Measurements from ENCODE around the gene B4GALT7.

Gene B4GALT7

DNA sequence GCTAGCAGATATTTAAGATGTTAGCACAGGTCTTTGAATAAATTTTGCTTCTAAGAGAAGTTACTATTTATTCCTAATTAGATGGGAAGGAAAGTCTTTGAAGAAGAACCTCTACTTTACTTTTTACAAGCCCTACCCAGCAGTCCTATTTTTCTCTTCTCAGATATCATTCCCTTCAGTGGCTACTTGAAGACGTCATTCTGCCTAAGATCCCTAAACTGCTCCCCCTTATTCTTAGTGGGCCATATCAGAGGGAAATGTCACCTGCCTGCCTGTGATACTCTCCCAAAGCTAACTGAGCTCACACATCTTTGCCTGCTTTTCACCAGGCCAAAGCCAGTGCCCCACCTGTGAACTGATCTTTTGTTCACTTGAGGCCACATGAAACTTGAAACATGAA lies 24.4 kb upstream of the B4GALT7 start:
- no peak overlapping the region for H3K4me3 ChIP-seq (ENCODE audit: low read depth, low read length)
- in situ Hi-C loops (cut with HindIII; ENCODE audit: low sequenced_read_pairs): no loop called here
- TF ChIP-seq, protein P1, sequence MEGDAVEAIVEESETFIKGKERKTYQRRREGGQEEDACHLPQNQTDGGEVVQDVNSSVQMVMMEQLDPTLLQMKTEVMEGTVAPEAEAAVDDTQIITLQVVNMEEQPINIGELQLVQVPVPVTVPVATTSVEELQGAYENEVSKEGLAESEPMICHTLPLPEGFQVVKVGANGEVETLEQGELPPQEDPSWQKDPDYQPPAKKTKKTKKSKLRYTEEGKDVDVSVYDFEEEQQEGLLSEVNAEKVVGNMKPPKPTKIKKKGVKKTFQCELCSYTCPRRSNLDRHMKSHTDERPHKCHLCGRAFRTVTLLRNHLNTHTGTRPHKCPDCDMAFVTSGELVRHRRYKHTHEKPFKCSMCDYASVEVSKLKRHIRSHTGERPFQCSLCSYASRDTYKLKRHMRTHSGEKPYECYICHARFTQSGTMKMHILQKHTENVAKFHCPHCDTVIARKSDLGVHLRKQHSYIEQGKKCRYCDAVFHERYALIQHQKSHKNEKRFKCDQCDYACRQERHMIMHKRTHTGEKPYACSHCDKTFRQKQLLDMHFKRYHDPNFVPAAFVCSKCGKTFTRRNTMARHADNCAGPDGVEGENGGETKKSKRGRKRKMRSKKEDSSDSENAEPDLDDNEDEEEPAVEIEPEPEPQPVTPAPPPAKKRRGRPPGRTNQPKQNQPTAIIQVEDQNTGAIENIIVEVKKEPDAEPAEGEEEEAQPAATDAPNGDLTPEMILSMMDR (IDR thresholded peaks at IDR 0.05; ENCODE audit: low read depth, low read length, missing control alignments): no peak
- no peak for DNase-seq (ENCODE audit: low read depth)

DNA sequence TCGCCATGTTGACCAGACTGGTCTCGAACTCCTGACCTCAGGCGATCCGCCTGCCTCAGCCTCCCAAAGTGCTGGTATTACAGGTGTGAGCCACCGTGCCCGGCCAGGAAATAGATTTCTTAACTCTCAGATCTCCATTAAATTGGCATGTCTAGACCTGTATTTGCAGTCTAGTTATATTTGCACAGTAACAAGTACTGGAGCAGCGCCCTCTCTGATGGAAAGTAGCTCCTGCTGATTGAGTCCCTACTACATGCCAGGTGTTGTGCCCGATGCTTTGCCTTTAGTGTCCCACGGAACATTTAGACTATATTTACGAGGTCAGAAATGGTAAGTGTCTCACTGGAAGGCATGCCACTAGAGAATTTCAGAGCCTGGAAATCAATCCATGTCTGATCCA lies 23.8 kb upstream of the B4GALT7 start:
- in situ Hi-C loops (cut with HindIII; ENCODE audit: low sequenced_read_pairs): no loop called here
- TF ChIP-seq, protein P1 (IDR thresholded peaks at IDR 0.05; ENCODE audit: low read depth, low read length, missing control alignments): no peak
- H3K4me3 ChIP-seq (ENCODE audit: low read depth, low read length): no peak overlapping the region
- no peak for DNase-seq (ENCODE audit: low read depth)

DNA sequence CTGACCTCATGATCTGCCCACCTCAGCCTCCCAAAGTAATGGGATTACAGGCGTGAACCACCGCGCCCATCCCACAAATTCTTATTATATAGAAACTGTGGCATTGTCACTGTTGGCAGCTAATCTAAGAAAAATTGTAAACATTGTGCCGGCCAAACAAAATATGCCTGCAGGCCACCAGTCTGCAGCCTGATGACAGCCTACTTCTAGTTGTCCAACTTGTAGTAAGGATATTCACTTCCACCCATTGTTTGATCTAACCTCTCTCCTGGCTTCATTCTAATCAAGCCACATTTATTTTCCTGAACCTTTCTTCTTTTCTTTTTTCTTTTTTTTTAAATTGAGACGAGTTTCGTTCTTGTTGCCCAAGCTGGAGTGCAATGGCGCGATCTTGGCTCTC lies 21.6 kb upstream of the B4GALT7 start:
- in situ Hi-C loops (cut with HindIII; ENCODE audit: low sequenced_read_pairs): no loop called here

DNA sequence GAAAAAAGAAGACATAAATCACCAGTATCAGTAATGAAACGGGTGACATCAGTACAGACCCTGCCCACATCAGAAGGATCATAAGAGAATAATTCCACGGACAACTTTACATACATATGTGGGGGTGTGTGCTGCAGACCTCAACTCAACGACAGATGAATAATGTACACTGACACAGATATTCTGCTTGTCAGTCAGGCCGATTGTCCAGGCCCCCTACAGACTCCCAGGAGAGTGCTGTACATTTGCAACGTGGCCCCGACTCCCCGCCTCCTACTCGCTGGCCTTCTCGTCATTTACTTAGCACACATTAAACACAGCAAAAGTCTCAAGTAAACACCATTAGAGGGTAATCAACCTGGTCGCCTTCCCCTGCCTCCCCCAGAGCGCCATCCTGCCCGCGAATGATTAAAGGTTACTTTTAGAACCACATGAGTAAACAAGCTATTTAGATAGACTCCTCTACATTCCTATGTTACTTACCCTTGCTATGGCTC lies 11.5 kb upstream of the B4GALT7 start:
- DNase-seq (ENCODE audit: low read depth): no peak
- in situ Hi-C loops (cut with HindIII; ENCODE audit: low sequenced_read_pairs): no loop called here
- H3K4me3 ChIP-seq (ENCODE audit: low read depth, low read length): no peak overlapping the region
- TF ChIP-seq, protein P1 (IDR thresholded peaks at IDR 0.05; ENCODE audit: low read depth, low read length, missing control alignments): no peak

More for the DNA sequence above, 21.6 kb upstream of the B4GALT7 start:
- no peak overlapping the region for H3K4me3 ChIP-seq (ENCODE audit: low read depth, low read length)
- DNase-seq (ENCODE audit: low read depth): no peak
- TF ChIP-seq, protein P1 (IDR thresholded peaks at IDR 0.05; ENCODE audit: low read depth, low read length, missing control alignments): no peak

DNA sequence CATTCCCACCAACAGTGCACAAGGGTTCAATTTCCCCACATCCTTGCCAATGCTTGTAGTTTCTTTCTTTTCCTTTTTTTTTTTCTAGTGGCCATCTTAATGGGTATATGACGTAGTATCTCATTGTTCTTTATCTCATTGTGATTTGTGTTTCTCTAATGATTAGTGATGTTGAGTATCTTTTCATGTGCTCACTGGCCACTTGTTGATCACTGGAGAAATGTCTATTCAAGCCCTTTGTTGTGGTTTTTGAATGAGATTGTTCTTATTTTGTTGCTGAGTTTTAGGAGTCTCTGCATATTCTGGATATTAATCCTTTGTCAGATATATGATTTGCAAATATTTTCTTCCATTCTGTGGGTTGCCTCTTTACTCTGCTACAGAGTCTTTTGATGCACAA lies 9.5 kb upstream of the B4GALT7 start:
- no peak overlapping the region for H3K4me3 ChIP-seq (ENCODE audit: low read depth, low read length)
- no peak for DNase-seq (ENCODE audit: low read depth)
- TF ChIP-seq, protein P1 (IDR thresholded peaks at IDR 0.05; ENCODE audit: low read depth, low read length, missing control alignments): no peak
- in situ Hi-C loops (cut with HindIII; ENCODE audit: low sequenced_read_pairs): no loop called here

DNA sequence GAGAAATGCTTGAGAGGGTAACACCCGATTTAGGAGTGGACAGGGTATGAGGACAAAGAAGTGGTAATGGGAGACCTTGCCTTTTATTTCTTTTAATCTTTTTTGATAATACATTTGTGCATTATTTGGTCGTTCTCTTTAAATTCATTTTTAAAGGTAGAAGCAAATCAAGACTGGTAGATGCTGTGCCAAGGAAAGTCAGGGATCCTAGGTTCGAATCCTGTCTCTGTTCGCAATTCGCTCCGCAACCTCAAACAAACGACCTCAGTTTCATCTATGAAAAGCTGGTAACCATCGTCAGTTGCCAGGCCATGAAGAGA lies 8.3 kb upstream of the B4GALT7 start:
- DNase-seq (ENCODE audit: low read depth): no peak
- in situ Hi-C loops (cut with HindIII; ENCODE audit: low sequenced_read_pairs): no loop called here

More for the DNA sequence above, 8.3 kb upstream of the B4GALT7 start:
- H3K4me3 ChIP-seq (ENCODE audit: low read depth, low read length): peak overlapping the region; percentile 94
- TF ChIP-seq, protein P1 (IDR thresholded peaks at IDR 0.05; ENCODE audit: low read depth, low read length, missing control alignments): no peak

All from astrocyte of the cerebellum (primary cell).